GM19468 (cell line): ENCODE measurements around the gene PLIN4.

Experiments
- ATAC-seq: cut with Tn5 transposase; IDR thresholded peaks from one replicate; pipeline ENCODE4 v1.9.1; 2021; ENCODE audit warnings: mild to moderate bottlenecking, moderate library complexity, moderate number of reproducible peaks; ENCODE audit not compliant: unreplicated experiment; ENCODE audit errors: extremely low read depth

The PLIN4 gene

GRCh38 chr19:4464815-4465581 is 53.3 kb downstream of the PLIN4 start:
- no peak for ATAC-seq

- peak; percentile 49 for ATAC-seq
Observed at GRCh38 chr19:4457654-4458395, 60.5 kb downstream of the PLIN4 start, which contains the start of gene UBXN6. TSS of gene UBXN6 (minus strand) at chr19:4457794. CDS start at chr19:4457697, 97 bp downstream.

GRCh38 chr19:4456843-4457653 is 61.2 kb downstream of the PLIN4 start:
- no peak for ATAC-seq

- no peak for ATAC-seq
Observed at GRCh38 chr19:4456476-4456842, 61.8 kb downstream of the PLIN4 start.

- no peak for ATAC-seq
Observed at GRCh38 chr19:4455719-4456475, 62.4 kb downstream of the PLIN4 start.

GRCh38 chr19:4454747-4455718 is 63.3 kb downstream of the PLIN4 start:
- ATAC-seq = no peak

- no peak for ATAC-seq
Observed at GRCh38 chr19:4453232-4454179, 64.8 kb downstream of the PLIN4 start.

GRCh38 chr19:4452230-4452990 is 65.9 kb downstream of the PLIN4 start:
- no peak for ATAC-seq
